ENCODE data around the gene LCN2. TPM values are rescaled to one million over a fixed set of nuclear protein-coding genes. Genes with fewer than 3 reads are reported as not detected.
A peak's percentile ranks its signal among the peaks of the same experiment; 100 is the strongest.

Gene LCN2
- total RNA-seq, 4 donors from 2014 or later, result 0.98 to 2.6 TPM; not detected in 2

DNA sequence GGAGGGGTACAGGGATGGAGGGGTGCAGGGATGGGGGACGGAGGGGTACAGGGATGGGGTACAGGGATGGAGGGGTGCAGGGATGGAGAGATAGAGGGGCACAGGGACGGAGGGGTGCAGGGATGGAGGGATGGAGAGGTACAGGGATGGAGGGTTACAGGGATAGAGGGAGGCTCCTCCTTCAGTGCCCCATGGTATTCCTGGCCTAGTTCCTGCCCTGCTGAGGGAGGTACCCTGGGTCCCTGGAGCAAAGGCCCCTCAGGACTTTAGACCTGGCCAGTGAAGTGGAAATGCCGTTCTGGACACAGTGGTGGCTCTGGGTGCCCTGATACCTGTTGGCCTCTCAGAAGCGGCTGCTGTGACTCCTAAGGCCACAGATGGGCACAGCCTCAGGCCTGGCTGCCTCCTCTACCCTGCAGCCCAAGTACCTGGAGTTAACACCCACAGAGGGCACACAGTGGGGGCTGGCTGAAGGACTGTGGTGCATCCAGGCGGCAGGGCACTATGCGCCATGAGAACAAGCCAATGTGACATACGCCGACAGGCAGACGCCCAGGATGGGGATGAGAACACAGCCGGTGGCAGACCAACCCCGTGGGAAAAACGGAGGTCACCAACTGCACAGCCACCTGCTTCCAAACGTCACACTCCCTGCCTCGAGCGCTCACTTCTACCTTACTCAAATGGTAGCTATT, 30.1 kb upstream of the LCN2 start:
- no peak overlapping the region for H3K27ac ChIP-seq
- no peak overlapping the region for H3K4me3 ChIP-seq
- no peaks in the 10 kb centered on the region for H3K4me1 ChIP-seq
- DNase-seq, result peak in 1 of 2 donors; percentile 12
- H3K27me3 ChIP-seq, result no peaks in the 10 kb centered on the region
- H3K9me3 ChIP-seq, result no peaks in the 10 kb centered on the region
- TF ChIP-seq, protein P1, sequence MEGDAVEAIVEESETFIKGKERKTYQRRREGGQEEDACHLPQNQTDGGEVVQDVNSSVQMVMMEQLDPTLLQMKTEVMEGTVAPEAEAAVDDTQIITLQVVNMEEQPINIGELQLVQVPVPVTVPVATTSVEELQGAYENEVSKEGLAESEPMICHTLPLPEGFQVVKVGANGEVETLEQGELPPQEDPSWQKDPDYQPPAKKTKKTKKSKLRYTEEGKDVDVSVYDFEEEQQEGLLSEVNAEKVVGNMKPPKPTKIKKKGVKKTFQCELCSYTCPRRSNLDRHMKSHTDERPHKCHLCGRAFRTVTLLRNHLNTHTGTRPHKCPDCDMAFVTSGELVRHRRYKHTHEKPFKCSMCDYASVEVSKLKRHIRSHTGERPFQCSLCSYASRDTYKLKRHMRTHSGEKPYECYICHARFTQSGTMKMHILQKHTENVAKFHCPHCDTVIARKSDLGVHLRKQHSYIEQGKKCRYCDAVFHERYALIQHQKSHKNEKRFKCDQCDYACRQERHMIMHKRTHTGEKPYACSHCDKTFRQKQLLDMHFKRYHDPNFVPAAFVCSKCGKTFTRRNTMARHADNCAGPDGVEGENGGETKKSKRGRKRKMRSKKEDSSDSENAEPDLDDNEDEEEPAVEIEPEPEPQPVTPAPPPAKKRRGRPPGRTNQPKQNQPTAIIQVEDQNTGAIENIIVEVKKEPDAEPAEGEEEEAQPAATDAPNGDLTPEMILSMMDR (IDR thresholded peaks at IDR 0.05), result no peak
- no peak for TF ChIP-seq POLR2A (IDR thresholded peaks at IDR 0.05)
- H3K36me3 ChIP-seq, result no peaks in the 10 kb centered on the region
- intact Hi-C loops (cut with DNase I; ENCODE audit: low total_unique reads), result loop anchor here (10.0 kb wide), 1 partner anchor 84 kb away; no protein-coding TSS in a partner anchor

DNA sequence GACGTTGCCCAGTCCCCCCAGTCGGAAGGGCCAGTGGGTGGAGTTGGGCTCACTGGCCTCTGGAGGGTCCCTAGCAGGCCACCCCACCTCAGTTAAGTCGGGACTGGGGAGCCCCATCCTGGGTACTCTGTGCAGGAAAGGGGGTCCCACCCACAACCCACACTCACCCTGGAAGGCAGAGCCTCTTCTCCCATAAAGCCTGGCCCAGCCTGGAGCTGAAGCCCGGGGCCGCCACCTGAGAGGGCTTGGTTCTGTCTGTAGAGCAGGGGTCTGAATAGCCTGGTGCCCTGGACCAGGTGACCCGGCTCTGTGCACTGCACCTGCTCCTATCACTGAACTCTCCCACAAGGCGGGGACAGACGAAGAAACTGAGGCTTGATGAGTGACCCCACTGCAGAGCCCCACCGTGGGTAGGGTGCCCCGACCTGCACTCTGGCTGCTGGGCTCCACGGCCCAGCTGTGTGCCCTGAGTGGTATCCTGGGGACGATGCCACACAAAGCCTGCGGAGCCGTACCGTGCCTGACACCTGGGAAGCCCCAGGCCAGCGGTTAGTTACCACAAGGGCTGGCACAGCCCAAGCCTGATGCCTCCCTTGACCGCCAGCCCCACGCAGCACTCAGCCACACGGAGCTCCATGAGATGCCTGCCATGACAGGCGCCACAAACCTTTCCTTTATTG, 29.1 kb upstream of the LCN2 start:
- H3K9me3 ChIP-seq, result no peaks in the 10 kb centered on the region
- no peak for TF ChIP-seq POLR2A (IDR thresholded peaks at IDR 0.05)
- TF ChIP-seq, protein P1 (IDR thresholded peaks at IDR 0.05), result no peak
- H3K27ac ChIP-seq, result no peak overlapping the region
- peak in 1 of 2 donors; percentile 15 for DNase-seq
- H3K27me3 ChIP-seq, result no peaks in the 10 kb centered on the region
- no peak overlapping the region for H3K4me3 ChIP-seq
- H3K4me1 ChIP-seq, result no peaks in the 10 kb centered on the region
- H3K36me3 ChIP-seq, result no peaks in the 10 kb centered on the region
- intact Hi-C loops (cut with DNase I; ENCODE audit: low total_unique reads), result loop anchor here (5.0 kb wide), 1 partner anchor 178 kb away; no protein-coding TSS in a partner anchor

DNA sequence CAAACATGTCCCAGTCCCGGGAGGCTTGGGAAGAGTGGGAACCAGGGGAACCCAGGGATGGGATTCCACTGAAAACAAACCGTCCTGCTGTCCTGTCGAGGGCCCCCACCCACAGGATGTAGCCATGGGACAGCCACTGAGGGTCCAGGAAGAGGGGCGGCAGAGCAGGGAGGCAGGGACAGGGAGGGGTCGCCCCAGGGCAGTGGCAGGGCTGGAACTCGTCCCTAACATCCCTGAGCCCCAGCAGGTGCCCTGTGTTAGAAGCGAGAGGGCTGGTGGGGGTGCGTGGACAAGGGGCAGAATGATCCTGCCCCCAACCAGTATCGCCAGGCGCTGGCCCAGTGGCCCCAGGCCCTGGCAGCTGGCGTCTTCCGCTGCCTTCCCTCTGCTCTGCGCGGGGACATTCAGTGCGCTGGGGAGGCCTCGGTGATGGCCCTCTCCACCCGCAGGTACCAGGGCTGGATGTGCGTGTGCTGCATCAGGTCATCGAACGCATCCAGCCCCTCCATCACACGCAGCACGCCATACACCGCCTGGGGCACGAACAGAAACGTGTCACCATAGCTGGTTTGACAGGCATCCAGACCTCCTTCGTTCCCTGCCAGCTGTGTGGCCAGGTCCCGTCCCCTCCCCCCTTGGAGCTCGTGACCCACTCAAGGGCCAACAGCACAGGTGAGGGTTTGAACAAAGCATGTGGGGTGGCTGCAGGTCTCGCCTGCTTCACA, 28.4 kb upstream of the LCN2 start:
- no peak for TF ChIP-seq POLR2A (IDR thresholded peaks at IDR 0.05)
- TF ChIP-seq, protein P1 (IDR thresholded peaks at IDR 0.05), result no peak
- Histone ChIP-seq H3K4me3 (no peak overlapping the region), H3K27ac (no peak overlapping the region), H3K4me1 (peaks cover 4% of the 10 kb centered on the region in 2 donors), H3K27me3 (no peaks in the 10 kb centered on the region), H3K36me3 (no peaks in the 10 kb centered on the region), H3K9me3 (no peaks in the 10 kb centered on the region)
- intact Hi-C loops (cut with DNase I; ENCODE audit: low total_unique reads), result loop anchor here (5.0 kb wide), 1 partner anchor 179 kb away; no protein-coding TSS in a partner anchor
- no peak for DNase-seq

DNA sequence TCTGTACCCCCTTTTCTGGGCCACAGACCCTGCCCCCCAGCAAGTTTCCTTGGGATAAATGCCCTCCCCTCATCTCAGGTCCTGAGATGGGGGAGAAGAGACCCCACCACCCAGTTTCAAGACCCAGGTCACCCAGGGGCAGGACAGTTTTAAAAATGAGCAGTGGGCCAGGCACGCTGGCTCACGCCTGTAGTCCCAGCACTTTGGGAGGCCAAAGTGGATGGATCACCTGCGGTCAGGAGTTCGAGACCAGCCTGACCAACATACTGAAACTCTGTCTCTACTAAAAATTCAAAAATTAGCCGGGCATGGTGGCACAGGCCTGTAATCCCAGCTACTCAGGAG, 27.8 kb upstream of the LCN2 start:
- Histone ChIP-seq H3K27me3 (no peaks in the 10 kb centered on the region), H3K4me1 (peaks cover 5 to 9% of the 10 kb centered on the region in 2 donors), H3K9me3 (no peaks in the 10 kb centered on the region), H3K36me3 (no peaks in the 10 kb centered on the region), H3K27ac (no peak overlapping the region), H3K4me3 (no peak overlapping the region)
- intact Hi-C loops (cut with DNase I; ENCODE audit: low total_unique reads), result loop anchor here (5.0 kb wide), 1 partner anchor 179 kb away; no protein-coding TSS in a partner anchor
- TF ChIP-seq, protein P1 (IDR thresholded peaks at IDR 0.05), result no peak
- no peak for TF ChIP-seq POLR2A (IDR thresholded peaks at IDR 0.05)
- DNase-seq, result no peak
